ENCODE results near the gene PHLDB3.

- TF ChIP-seq FOXM1 (IDR thresholded peaks at IDR 0.05; ENCODE audit: borderline replicate concordance) (no peak), FOXK2 (IDR thresholded peaks at IDR 0.05) (no peak), FOXA1 (IDR thresholded peaks at IDR 0.05) (no peak), ZNF384 (IDR thresholded peaks at IDR 0.05) (no peak), SP1 (IDR thresholded peaks at IDR 0.05) (no peak), SUZ12 (IDR thresholded peaks at IDR 0.05) (no peak), BHLHE40 (IDR thresholded peaks at IDR 0.05; ENCODE audit: borderline replicate concordance) (no peak), L3MBTL2 (conservative IDR thresholded peaks at IDR 0.05) (no peak), NFRKB (IDR thresholded peaks at IDR 0.05) (no peak), TARDBP (IDR thresholded peaks at IDR 0.05) (no peak), ARNT (IDR thresholded peaks at IDR 0.05) (no peak)
Measured at GRCh38 chr19:43546581-43546980, 42.0 kb upstream of the PHLDB3 start.
